GM21528 (cell line): ENCODE data around the gene CEP57L1.
"Not testable (repeated sequence)": the region's sequence is repeated elsewhere in the genome, so short reads cannot be mapped to it uniquely, and the experiment has no call there.

Experiments used
- ATAC-seq: cut with Tn5 transposase; IDR thresholded peaks from one replicate; pipeline ENCODE4 v1.9.1; 2021; ENCODE audit warnings: mild to moderate bottlenecking, moderate library complexity; ENCODE audit not compliant: unreplicated experiment, low FRiP score

CEP57L1 gene

GRCh38 chr6:109166673-109167072 lies 71.4 kb downstream of the CEP57L1 start:
- no peak for ATAC-seq

GRCh38 chr6:109167562-109167961 lies 72.3 kb downstream of the CEP57L1 start:
- ATAC-seq: no peak

GRCh38 chr6:109170333-109170732 lies 75.0 kb downstream of the CEP57L1 start:
- no peak for ATAC-seq

- ATAC-seq: no peak
These were observed 76.9 kb downstream of the CEP57L1 start for GRCh38 chr6:109172101-109172746.

- ATAC-seq: no peak
These were observed 79.6 kb downstream of the CEP57L1 start for GRCh38 chr6:109174916-109175315.

GRCh38 chr6:109178921-109179320 lies 83.6 kb downstream of the CEP57L1 start:
- ATAC-seq: no peak

GRCh38 chr6:109179507-109179906 lies 84.2 kb downstream of the CEP57L1 start:
- no peak for ATAC-seq

- ATAC-seq: no peak
These were observed 87.3 kb downstream of the CEP57L1 start for GRCh38 chr6:109182578-109182977.

- ATAC-seq: no peak
These were observed 87.9 kb downstream of the CEP57L1 start for GRCh38 chr6:109183109-109183650.

GRCh38 chr6:109184638-109185037 lies 89.3 kb downstream of the CEP57L1 start:
- no peak for ATAC-seq

- no peak for ATAC-seq
These were observed 90.7 kb downstream of the CEP57L1 start for GRCh38 chr6:109186012-109186411.

GRCh38 chr6:109187399-109188114 lies 92.2 kb downstream of the CEP57L1 start:
- ATAC-seq: no peak

GRCh38 chr6:109188115-109188411 lies 92.8 kb downstream of the CEP57L1 start:
- ATAC-seq: no peak

GRCh38 chr6:109191368-109191767 lies 96.1 kb downstream of the CEP57L1 start:
- not testable (repeated sequence) for ATAC-seq

GRCh38 chr6:109192865-109193264 lies 97.6 kb downstream of the CEP57L1 start:
- ATAC-seq: no peak

GRCh38 chr6:109194880-109195279 lies 99.6 kb downstream of the CEP57L1 start:
- no peak for ATAC-seq

- no peak for ATAC-seq
These were observed 101.8 kb downstream of the CEP57L1 start for GRCh38 chr6:109197061-109197460.

GRCh38 chr6:109202409-109203264 lies 107.3 kb downstream of the CEP57L1 start:
- no peak for ATAC-seq

- no peak for ATAC-seq
These were observed 109.2 kb downstream of the CEP57L1 start for GRCh38 chr6:109204511-109204910.

GRCh38 chr6:109212683-109213082 lies 117.4 kb downstream of the CEP57L1 start:
- no peak for ATAC-seq
